ENCODE results near the gene CLEC4F. TPM values are rescaled to one million over a fixed set of nuclear protein-coding genes. Genes with fewer than 3 reads are reported as not detected.

The CLEC4F gene
- total RNA-seq, 1 experiment from 2014 or later, result not detected

- H3K23ac ChIP-seq (ENCODE audit: insufficient read length, low read depth, low read length), result no peak overlapping the region
- no CpG with 5 or more reads among the region's 1 CpG for WGBS (ENCODE audit: extremely low coverage, insufficient read length, low lambda C conversion rate)
- peaks cover 55% of the 10 kb centered on the region for H3K27me3 Mint-ChIP-seq (ENCODE audit: low read depth)
Observed at GRCh38 chr2:70855667-70856066, 35.3 kb upstream of the CLEC4F start.

More at GRCh38 chr2:70855667-70856066, 35.3 kb upstream of the CLEC4F start:
- DNase-seq, result no peak
- Histone ChIP-seq H2BK5ac (ENCODE audit: insufficient read length, low read length) (no peak overlapping the region), H3K9ac (ENCODE audit: extremely low read depth, insufficient read length, low read length) (no peak overlapping the region), H2BK120ac (ENCODE audit: low read depth, low read length, poor library complexity, severe bottlenecking) (no peak overlapping the region), H3K79me2 (ENCODE audit: insufficient read depth, low read length) (no peaks in the 10 kb centered on the region), H3K27ac (ENCODE audit: insufficient read length, low read depth, low read length) (no peak overlapping the region), H2AK5ac (ENCODE audit: insufficient read length, low read length) (no peak overlapping the region), H4K8ac (replicated peaks; ENCODE audit: insufficient read length, low read depth, low read length) (no peak overlapping the region), H4K20me1 (ENCODE audit: control insufficient read depth, insufficient read depth, insufficient read length) (no peaks in the 10 kb centered on the region), H2BK15ac (ENCODE audit: low read depth, low read length) (no peak overlapping the region), H3K18ac (ENCODE audit: insufficient read length, low read depth, low read length) (no peak overlapping the region), H3K79me1 (ENCODE audit: insufficient read depth, low read depth, low read length, poor library complexity, severe bottlenecking) (no peaks in the 10 kb centered on the region), H3K27me3 (ENCODE audit: insufficient read depth, low read length) (peaks cover 1% of the 10 kb centered on the region; the same call in 1 of the 2 replicates), H4K5ac (ENCODE audit: insufficient read length, low read depth, low read length) (no peak overlapping the region), H2BK20ac (ENCODE audit: low read depth, low read length, poor library complexity, severe bottlenecking) (no peak overlapping the region), H3K4ac (ENCODE audit: low read depth, low read length) (no peak overlapping the region), H3K9me3 (ENCODE audit: control insufficient read depth, low read depth, low read length) (no peaks in the 10 kb centered on the region), H2AFZ (ENCODE audit: low read length) (no peak overlapping the region), H3K56ac (ENCODE audit: insufficient read length, low read depth, low read length) (no peak overlapping the region), H3K23me2 (ENCODE audit: insufficient read length, low read depth, low read length, poor library complexity, severe bottlenecking) (no peaks in the 10 kb centered on the region), H3K4me2 (ENCODE audit: insufficient read depth, insufficient read length, low read length) (no peak overlapping the region), H2BK12ac (ENCODE audit: insufficient read length, low read depth, low read length) (no peak overlapping the region), H3K4me1 (ENCODE audit: insufficient read depth, low read length) (no peaks in the 10 kb centered on the region), H4K91ac (ENCODE audit: insufficient read length, low read depth, low read length) (no peak overlapping the region), H3K14ac (ENCODE audit: insufficient read depth, low read length) (no peak overlapping the region), H3T11ph (ENCODE audit: low read length) (no peak overlapping the region)
- H3K27ac Mint-ChIP-seq, result no peak overlapping the region
- no peak overlapping the region for H3K4me3 Mint-ChIP-seq
- no peaks in the 10 kb centered on the region for H3K36me3 Mint-ChIP-seq (ENCODE audit: insufficient read depth in 1 of 3, low read depth in 3 of 3)
- no peak for TF ChIP-seq CTCF (conservative IDR thresholded peaks at IDR 0.05)
- H3K9me3 Mint-ChIP-seq, result no peaks in the 10 kb centered on the region; a peak in 1 of 5 replicates
- peaks cover 0 to 8% of the 10 kb centered on the region in 2 experiments; a peak in 3 of 4 replicates for H3K4me1 Mint-ChIP-seq
